T-helper 1 cell treated with Interleukin-12 subunit alpha and Interleukin-12 subunit beta and Interleukin-4 antibody, amounts not matched to agents 30 ng/mL and 1 ng/mL, for 36 hours (primary cell): ENCODE data around the gene TAL1. TPM values are rescaled to one million over a fixed set of nuclear protein-coding genes. Genes with fewer than 3 reads are reported as not detected.
"Not testable (repeated sequence)": the region's sequence is repeated elsewhere in the genome, so short reads cannot be mapped to it uniquely, and the experiment has no call there.

ENCODE experiments used
- intact Hi-C: fragments of 100-400 bp; cut with micrococcal nuclease; formaldehyde crosslinking; loops from one replicate; pipeline ENCODE4 v1.15.1; 2024
- total RNA-seq: library from RNA; stranded (reverse); gene quantifications from 2 replicates; pipeline ENCODE4 v1.2.3, GENCODE V29; 2022

The TAL1 gene
- not detected in 2 replicates for total RNA-seq

DNA sequence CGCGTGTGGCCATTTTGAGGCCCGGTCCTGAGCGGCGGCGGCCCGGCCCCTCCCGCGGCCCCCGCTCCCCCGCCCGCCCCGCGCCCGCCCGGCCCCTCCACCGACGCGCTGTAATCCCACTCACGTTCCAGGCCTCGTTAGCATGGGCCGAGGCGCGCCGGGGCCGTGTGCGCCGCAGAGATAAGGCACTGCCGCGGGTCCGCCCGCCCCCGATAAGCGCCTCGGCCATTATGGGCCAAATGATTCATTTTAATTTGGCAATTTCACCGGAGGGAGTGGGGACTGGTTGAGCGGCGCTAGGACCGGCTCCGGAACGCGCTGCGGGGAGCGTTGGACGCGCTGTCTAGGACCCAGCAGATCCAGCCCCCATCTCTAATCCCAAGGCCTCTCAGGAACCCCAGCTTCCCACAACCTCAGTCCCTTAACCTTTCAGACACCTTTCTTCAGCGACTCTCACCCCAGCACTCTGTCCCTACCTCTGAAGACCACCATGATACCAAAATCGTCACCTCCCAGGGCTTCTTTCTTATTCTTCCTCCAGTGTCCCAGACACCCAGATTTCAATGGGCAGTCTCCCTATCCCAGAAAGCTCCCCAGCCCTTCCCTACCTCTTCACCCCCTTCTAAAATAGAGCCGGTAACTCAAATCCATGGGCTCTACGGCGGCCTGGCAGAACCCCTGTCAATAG is at the start of gene TAL1:
Gene TAL1 (minus strand): TSS at position 39 of the 688 bp plus-strand sequence. CDS start 6,337 bp downstream, outside the sequence.
- intact Hi-C loops: loop anchor here (2.0 to 5.0 kb wide), 3 partner anchors 204 to 742 kb away; no protein-coding TSS in a partner anchor

DNA sequence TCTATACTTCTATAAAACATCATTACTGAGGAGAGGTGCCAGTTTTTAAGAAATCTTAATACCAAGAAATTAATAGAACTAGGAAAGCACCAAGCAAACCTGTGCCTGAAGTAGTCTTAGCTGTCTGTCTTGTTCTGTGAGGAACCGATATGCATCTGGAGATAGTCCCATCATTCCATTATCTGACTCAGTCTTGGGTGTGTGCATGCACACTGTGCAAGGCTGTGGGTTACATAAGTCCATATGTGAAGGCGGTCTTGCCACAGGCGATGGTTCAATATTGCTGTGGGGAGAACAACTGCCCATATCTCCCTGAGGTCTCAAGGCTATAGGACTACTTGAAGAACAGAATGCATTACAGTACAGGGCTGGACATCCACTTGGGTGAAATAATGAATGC is 48.1 kb upstream of the TAL1 start:
- intact Hi-C loops: no loop called here

DNA sequence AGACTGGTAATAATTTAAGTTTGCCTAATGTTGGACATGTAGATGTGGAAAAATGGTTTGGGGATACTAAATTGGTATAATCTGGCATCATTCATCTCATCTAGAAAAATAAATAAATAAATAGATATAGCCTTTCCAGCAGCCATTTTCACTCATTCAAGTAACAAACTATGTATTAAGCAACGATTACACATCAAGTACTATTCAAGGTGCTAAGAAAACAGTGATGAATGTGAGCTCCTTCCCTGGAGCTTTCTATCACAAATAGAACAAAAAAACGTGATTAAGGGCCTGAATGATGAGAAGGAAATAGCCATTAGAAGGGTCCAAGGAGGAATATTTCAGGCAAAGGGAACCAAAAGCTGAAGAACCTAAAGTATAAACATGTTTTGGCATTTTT is 44.8 kb upstream of the TAL1 start:
- intact Hi-C loops: no loop called here

DNA sequence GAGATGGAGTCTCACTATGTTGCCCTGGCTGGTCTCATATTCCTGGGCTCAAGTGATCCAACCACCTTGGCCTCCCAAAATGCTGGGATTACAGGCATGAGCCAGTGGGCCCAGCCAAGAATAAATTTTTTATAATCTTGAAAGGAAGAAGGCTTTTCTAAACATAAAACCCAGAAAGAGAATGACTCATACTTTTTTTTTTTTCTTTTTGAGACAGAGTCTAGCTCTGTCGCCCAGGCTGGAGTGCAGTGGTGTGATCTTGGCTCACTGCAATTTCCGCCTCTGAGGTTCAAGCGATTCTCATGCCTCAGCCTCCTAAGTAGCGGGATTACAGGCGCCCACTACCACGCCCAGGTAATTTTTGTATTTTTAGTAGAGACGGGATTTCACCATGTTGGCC is 43.8 kb upstream of the TAL1 start:
- intact Hi-C loops: not testable (repeated sequence)

DNA sequence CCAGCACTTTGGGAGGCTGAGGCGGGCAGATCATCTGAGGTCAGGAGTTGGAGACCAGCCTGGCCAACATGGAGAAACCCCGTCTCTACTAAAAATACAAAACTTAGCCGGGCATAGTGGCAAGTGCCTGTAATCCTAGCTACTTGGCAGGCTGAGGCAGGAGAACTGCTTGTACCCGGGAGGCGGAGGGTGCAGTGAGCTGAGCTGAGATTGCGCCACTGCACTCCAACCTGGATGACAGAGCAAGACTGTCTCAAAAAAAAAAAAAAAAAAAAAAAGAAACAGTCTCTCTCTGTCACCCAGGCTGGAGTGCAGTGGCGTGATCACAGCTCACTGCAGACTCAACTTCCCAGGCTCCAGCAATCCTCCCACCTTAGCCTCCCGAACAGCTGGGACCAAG is 33.5 kb upstream of the TAL1 start:
- intact Hi-C loops: not testable (repeated sequence)

DNA sequence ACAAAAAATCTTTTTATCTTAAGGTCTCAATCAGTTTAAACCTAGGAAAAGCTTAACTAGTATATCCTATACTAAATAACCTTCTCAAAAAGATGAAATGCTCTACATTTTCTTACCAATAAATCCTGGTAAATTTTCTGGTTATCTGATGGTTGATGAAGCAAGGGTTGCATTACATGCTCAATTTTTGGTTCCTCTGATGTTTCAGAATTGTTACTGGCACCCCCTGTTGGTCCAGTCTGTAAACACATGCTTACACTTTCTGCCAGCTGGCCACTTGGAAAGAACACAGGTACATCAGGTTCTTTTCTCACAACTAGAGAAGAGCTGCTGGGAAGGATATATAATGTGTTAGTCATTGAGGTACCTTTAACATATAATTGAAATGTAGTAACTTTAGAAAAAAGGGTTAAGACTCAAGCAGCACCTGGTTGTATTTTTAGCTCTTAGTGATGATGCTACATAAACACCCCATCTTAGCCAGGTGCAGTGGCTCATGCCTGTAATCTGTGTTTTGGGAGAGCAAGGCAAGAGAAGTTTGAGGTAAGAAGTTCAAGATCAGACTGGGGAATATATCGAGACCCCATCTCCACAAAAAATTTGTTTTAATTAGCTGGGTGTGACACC is 30.9 kb upstream of the TAL1 start:
- intact Hi-C loops: loop anchor here (1.0 to 2.0 kb wide), 4 partner anchors 52 to 84 kb away; partner anchors contain the start of gene STIL

DNA sequence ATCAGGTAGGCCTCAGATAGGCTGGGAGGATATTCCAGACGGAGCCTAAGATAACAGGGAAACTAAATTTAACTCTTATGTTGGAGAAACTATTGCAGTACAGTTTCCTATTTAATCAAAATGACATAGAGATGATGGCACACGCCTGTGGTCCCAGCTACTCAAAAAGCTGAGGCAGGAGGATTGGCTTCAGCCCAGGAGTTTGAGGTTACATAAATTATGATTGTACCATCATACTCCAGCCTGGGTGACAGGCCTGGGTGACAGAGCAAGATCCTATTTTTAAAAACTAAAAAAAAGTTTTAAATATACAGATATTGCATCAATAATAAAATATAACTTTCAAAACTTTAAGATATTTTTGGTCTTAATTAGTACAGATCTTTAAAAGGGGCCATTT is 25.2 kb upstream of the TAL1 start:
- intact Hi-C loops: no loop called here

DNA sequence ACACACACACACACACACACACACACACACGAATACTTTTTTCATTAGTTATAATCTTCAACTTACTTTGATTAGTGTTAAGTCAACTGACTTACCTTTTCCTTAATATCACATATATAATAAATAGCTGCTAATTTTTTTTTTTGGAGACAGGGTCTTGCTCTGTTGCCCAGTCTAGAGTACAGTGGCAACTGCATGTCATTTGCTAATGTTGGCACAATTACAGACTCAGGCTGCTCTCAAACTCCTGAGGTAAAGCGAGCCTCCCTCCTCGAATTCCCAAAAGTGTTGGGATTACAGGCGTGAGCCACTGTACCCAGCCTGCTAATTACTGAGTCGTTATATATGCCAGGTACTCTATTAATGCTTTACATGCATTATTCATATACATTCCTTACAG is 20.8 kb upstream of the TAL1 start:
- intact Hi-C loops: no loop called here

DNA sequence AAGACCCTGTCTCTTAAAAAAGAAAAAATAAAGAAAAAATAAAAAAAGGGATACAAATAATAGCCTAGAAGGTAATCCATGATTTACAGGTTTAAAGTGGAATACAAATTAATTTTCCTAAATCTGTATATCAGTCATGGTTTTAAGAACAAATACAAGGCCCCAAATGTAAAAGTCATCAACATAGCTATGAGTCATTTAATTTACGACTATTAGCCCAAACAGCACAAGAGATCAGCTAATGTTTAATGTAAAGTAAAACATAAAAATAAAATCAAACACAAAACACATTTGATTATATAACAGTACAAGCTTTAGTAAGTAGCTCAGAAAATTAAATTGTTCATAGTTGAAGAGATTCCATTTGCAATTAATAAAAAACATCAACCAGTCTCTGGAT is 20.3 kb upstream of the TAL1 start:
- intact Hi-C loops: no loop called here

DNA sequence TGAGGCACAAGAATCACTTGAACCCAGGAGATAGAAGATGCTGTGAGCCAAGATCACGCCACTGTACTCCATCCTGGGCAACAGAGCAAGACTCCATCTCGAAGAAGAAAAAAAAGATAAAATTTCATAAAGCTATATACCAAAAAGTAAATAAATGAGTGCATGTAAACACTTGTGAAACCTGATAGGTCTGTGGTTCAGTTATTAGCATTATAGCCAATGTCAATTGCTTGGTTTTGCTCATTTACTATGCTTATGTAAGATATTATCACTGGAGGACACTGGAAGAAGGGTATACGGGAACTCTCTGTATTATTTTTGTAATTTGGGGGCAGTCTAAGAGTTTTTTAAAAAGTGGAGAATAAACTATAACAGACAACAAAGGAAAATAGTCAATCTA is 17.7 kb upstream of the TAL1 start:
- intact Hi-C loops: no loop called here

DNA sequence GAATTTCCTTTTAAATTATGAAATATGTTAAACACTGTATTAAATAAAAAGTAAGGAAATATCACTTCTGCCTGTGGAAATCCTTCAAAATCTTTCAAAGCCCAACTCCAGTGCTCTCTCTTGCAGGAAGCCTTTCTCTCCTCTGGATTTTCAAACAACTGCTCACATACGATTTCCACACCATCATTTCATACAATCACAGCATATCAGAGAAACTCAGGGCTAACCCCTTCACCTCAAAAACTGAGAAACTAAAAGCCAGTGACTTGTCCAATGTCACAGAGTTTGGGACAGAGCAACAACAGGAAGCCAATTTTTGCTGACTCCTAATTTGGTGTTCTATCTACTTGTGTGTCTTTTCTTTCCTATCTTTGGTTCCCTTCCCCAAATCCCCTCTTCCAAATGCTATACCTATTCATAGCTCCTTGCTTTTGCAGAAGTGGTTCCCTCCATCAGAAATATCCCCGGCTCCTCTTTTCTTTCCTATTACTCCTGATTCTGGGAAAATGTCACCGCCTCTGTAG is 12.4 kb upstream of the TAL1 start:
- intact Hi-C loops: no loop called here

DNA sequence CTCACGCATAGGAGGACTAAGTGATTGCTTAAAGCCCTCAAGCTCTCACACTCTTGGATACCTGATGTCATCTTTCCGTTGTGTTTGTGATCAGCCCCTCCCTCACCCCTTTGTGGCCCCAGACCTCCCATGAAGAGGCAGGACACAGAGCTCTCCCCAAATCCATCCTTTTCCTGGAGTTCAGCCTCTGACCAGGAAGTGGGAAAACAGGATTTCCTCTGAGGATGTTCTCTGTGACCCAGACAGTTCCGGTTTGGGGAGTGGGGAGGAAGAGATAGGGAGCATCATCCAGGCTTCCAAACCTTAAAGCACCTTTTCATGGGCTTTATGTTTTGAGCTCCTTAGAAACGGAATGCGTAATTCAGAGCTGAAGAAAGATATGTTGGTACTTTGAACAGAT is 11.9 kb upstream of the TAL1 start:
- intact Hi-C loops: no loop called here

DNA sequence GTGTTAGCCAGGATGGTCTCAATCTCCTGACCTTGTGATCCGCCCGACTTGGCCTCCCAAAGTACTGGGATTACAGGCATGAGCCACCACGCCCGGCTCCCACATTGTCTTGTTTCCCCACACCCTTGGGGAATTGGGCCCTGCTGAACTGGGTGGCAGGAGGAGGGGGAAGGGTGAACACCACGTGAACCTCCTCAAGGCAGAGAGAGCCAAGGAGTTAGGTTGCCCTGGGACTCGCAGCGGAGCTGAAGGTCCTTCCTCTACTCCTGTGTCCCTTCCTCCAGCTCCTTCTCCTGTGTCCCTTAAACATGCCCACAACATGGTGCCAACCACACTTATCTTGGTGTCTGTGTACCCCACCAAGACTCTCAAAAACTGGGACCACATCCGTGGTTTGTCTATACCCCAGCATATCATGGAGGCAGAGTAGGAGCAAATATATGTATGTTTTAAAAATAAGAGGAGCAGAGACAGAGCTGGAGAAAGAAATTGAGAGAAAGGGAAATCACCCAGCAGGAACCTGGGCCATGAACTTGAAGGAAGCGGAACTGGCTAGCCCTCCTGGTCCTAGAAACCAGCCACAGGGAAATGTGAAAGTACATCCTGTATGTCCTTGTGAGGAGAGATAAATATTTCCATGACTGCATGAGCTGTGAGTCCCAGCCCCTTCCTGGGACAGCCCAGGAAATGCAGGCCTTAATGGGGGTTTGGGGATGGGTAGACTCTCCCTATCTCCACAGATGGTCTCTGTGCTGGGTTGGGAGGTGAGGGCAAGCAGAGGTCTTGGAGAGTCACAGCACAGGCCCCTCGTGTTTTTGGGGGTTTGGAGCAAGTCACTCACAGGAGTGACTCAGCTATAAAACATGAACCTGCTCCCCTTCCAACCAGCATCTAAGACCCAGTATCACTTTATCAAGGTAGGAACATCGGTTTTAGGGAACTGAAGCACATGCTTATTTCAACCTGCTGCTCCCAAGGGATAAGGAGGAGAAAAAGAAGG is 9.4 kb upstream of the TAL1 start:
- intact Hi-C loops: no loop called here

DNA sequence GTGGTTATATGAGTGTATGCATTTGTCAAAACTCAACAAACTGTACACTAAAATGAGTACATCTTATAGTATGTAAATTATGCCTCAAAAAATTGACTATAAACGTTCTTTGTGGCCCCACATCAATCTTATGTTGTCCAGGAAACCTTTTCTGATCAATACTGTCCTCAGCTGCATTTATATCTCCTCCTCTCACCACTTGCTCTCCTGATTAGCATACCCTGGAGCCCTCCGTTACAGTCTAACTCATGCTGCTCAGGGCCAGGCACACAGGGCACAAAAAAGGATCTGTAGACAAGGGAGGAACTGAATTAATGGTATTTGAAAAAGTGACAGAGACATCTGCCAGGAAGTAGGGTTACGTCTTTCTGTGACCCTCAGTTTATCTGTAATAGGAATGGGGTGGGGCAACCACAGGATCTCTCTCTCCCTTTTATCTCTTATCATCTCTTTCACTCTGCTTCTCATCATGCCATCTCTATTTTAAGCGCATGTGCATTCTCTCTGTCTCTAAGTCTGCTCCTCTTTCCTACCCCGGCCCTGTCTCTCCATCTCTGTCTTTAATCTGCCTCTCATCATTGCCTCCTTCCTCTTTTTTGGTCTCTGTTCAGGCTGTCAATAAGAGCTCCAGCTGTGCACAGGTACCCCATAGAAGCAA is 7.0 kb upstream of the TAL1 start:
- intact Hi-C loops: no loop called here

DNA sequence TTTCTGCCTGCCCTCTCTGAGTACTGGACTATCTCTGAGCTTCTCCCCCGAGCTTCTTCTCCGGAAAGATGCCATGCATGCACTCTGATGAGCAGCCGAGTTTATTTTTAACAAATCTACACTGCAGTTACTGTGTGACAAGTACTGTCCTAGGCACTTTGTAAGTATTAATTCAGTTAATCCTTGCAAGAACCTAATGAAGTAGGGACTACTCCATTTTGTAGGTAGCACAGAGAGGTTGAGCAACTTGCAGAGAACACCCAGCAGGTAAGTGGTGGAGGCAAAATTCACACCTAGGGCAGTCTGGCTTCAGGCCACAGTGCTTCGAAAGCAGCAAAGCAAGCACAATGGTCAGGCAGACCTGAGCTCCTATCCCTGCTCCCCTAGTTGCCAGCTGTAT is 3.8 kb upstream of the TAL1 start:
- intact Hi-C loops: no loop called here

DNA sequence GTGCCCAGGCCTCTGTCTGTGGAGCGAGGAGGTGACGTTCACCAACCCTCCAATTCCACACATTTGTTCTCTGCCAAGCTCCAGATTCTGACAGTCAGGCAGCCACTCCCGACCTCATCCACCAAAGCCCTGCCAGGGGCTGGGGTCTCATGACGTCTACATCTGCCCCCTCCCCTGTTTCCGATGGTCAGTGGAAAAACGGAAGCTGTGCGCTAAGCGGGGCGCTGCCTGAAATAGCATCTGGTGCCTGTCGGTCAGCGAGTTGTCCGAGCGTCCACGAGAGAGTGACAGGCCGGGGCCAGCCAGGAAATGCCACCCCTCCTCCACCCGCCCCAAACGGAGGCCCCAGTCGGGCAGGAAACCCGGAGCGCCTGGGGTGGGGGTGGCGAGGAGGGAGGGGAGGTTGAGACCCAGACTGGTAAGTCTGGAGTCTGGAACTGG is 3.2 kb upstream of the TAL1 start:
- intact Hi-C loops: no loop called here

DNA sequence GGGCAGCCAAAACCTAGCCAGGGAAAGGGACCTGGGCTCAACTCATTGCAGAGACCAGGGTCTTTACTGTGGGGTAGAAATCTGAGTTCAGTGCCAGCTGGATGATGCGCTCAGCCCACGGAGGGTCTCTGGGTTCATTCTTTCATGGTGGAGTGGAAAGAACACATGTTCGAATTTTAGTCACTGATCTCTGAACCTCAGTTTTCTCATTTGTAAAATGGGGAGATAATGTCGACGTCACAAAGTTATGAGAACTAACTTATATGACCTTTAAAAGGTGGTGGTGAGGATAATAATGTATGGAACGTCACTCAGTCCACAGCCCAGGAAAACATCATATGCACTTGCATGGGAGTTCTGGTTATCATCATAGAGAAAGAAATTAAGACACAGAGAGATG is 1.2 kb upstream of the TAL1 start:
- intact Hi-C loops: loop anchor here (2.0 to 5.0 kb wide), 3 partner anchors 204 to 742 kb away; no protein-coding TSS in a partner anchor

DNA sequence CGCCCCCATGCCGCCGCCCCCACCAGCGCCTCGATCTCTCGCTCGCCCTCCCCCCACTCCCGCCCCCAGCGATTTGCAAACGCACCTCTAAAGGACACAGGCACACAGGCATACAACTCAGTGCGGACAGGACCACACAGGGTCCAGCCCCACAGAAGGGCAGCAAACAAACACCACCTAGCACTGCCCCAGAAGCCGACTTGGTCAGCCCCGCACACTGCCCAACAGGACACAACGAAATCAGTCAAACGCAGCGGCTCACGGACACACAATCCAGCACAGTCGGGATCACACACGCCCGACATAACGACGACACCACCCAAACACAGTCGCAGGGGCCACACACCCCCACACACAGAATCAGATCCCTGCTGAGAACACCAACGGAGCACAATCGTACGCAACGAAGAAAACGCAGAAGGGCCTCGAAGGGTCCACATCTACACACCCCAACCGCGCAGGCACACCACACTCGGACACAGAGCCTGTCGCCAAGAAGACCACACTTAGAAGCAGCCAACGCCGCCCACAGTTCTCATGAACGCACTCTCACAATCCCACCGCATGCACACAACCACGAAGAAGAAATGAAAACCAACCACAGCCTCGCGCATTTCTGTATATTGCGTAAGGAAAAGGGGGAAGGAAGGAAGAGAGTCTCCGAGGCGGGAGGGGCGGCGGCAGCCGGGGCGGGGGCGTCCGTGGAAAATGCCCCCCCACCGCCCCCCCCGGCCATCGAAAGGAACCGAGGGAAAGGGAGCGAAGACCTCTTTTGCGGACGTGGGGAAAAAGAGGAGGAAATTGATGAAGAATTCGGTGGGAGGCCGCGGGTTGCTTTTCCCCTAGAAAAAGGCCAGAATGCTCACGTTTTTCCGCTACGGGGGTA is 481 bp downstream of the TAL1 start:
- intact Hi-C loops: loop anchor here (1.0 to 5.0 kb wide), 5 partner anchors 52 to 741 kb away; no protein-coding TSS in a partner anchor

DNA sequence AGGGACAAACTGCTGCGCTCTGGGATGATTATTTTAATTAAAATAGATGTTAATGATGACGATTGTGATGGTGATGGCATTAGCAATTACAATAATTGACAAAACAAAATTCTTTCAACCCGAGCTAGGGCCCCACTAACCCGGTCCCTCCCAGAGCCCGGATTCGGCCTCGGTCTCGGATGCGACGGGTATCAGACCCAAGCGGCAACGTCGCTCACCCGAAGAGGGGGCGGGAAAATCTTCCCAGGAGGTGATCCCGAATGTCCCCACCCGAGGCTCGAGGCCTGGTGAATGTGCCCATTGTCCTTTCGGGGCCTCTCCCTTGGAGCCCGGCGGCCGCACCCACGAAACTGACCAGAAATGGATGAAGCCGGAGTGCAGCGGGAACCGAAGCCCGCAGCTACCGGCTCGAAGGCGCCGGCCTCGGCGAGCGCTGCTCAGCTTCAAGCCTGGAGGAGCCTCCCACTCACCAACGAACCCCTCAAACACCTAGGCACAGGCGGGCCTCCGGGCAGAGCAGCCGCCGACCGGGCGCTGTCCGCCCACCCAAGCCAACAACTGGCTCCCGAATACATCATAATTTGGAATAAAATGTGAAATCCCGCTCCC is 1.2 kb downstream of the TAL1 start:
- intact Hi-C loops: loop anchor here (1.0 to 5.0 kb wide), 3 partner anchors 51 to 482 kb away; no protein-coding TSS in a partner anchor
